Measurements from ENCODE around the gene CPLX4.

Gene CPLX4

GRCh38 chr18:59300676-59301285 is 17.7 kb downstream of the CPLX4 start:
- no peak for TF ChIP-seq CTCF (IDR thresholded peaks at IDR 0.05; ENCODE audit: control insufficient read depth, extremely low read depth, insufficient read depth)
- DNase-seq (ENCODE audit: low read depth): no peak
- H3K4me3 ChIP-seq (ENCODE audit: low read depth, low read length): no peak overlapping the region

GRCh38 chr18:59298871-59299270 is 19.6 kb downstream of the CPLX4 start:
- TF ChIP-seq CTCF (IDR thresholded peaks at IDR 0.05; ENCODE audit: control insufficient read depth, extremely low read depth, insufficient read depth): no peak
- no peak for DNase-seq (ENCODE audit: low read depth)
- no peak overlapping the region for H3K4me3 ChIP-seq (ENCODE audit: low read depth, low read length)

- TF ChIP-seq CTCF (IDR thresholded peaks at IDR 0.05; ENCODE audit: control insufficient read depth, extremely low read depth, insufficient read depth): no peak
- no peak overlapping the region for H3K4me3 ChIP-seq (ENCODE audit: low read depth, low read length)
- DNase-seq (ENCODE audit: low read depth): no peak
These were observed 25.1 kb downstream of the CPLX4 start for GRCh38 chr18:59293317-59293716.

GRCh38 chr18:59286341-59286740 is 32.1 kb downstream of the CPLX4 start:
- no peak overlapping the region for H3K4me3 ChIP-seq (ENCODE audit: low read depth, low read length)
- no peak for DNase-seq (ENCODE audit: low read depth)
- TF ChIP-seq CTCF (IDR thresholded peaks at IDR 0.05; ENCODE audit: control insufficient read depth, extremely low read depth, insufficient read depth): no peak

- TF ChIP-seq CTCF (IDR thresholded peaks at IDR 0.05; ENCODE audit: control insufficient read depth, extremely low read depth, insufficient read depth): no peak
- no peak for DNase-seq (ENCODE audit: low read depth)
- no peak overlapping the region for H3K4me3 ChIP-seq (ENCODE audit: low read depth, low read length)
These were observed 36.1 kb downstream of the CPLX4 start for GRCh38 chr18:59282341-59282740.

- no peak overlapping the region for H3K4me3 ChIP-seq (ENCODE audit: low read depth, low read length)
- no peak for TF ChIP-seq CTCF (IDR thresholded peaks at IDR 0.05; ENCODE audit: control insufficient read depth, extremely low read depth, insufficient read depth)
- DNase-seq (ENCODE audit: low read depth): no peak
These were observed 38.7 kb downstream of the CPLX4 start for GRCh38 chr18:59279722-59280121.

GRCh38 chr18:59279193-59279592 is 39.3 kb downstream of the CPLX4 start:
- no peak for DNase-seq (ENCODE audit: low read depth)

More at GRCh38 chr18:59279193-59279592, 39.3 kb downstream of the CPLX4 start:
- TF ChIP-seq CTCF (IDR thresholded peaks at IDR 0.05; ENCODE audit: control insufficient read depth, extremely low read depth, insufficient read depth): no peak
- no peak overlapping the region for H3K4me3 ChIP-seq (ENCODE audit: low read depth, low read length)

Measured in LNCaP clone FGC (cell line).